ENCODE results near the gene GALNT9.

Gene GALNT9

GRCh38 chr12:132172619-132173018, 156.8 kb downstream of the GALNT9 start:
- no peak for DNase-seq (ENCODE audit: extremely low spot score)
- TF ChIP-seq HDGF (IDR thresholded peaks at IDR 0.05; ENCODE audit: borderline replicate concordance) (no peak), LEF1 (IDR thresholded peaks at IDR 0.05; ENCODE audit: borderline replicate concordance) (no peak), ARNT (IDR thresholded peaks at IDR 0.05) (no peak), CTBP1 (IDR thresholded peaks at IDR 0.05; ENCODE audit: borderline replicate concordance) (no peak), TARDBP (IDR thresholded peaks at IDR 0.05) (no peak), FOXK2 (IDR thresholded peaks at IDR 0.05) (no peak), NFRKB (IDR thresholded peaks at IDR 0.05) (no peak), FOXA1 (IDR thresholded peaks at IDR 0.05) (no peak), BHLHE40 (IDR thresholded peaks at IDR 0.05; ENCODE audit: borderline replicate concordance) (no peak), ELF4 (IDR thresholded peaks at IDR 0.05) (no peak), SP1 (IDR thresholded peaks at IDR 0.05) (no peak), SUZ12 (IDR thresholded peaks at IDR 0.05) (no peak), FOXM1 (IDR thresholded peaks at IDR 0.05; ENCODE audit: borderline replicate concordance) (no peak), L3MBTL2 (conservative IDR thresholded peaks at IDR 0.05) (no peak)
- ChIA-PET POLR2A (no interaction called here), CTCF (no interaction called here)

- TF ChIP-seq FOXA1 (IDR thresholded peaks at IDR 0.05): no peak
- no peak for TF ChIP-seq PKNOX1 (IDR thresholded peaks at IDR 0.05)
- TF ChIP-seq HDGF (IDR thresholded peaks at IDR 0.05; ENCODE audit: borderline replicate concordance): no peak
- TF ChIP-seq L3MBTL2 (conservative IDR thresholded peaks at IDR 0.05): no peak
- TF ChIP-seq BHLHE40 (IDR thresholded peaks at IDR 0.05; ENCODE audit: borderline replicate concordance): no peak
- no peak for TF ChIP-seq LEF1 (IDR thresholded peaks at IDR 0.05; ENCODE audit: borderline replicate concordance)
- no peak for TF ChIP-seq ARNT (IDR thresholded peaks at IDR 0.05)
- no peak for TF ChIP-seq TARDBP (IDR thresholded peaks at IDR 0.05)
- no peak for TF ChIP-seq SUZ12 (IDR thresholded peaks at IDR 0.05)
- no peak for TF ChIP-seq SP1 (IDR thresholded peaks at IDR 0.05)
- TF ChIP-seq CTBP1 (IDR thresholded peaks at IDR 0.05; ENCODE audit: borderline replicate concordance): no peak
- TF ChIP-seq NFRKB (IDR thresholded peaks at IDR 0.05): no peak
- no peak for TF ChIP-seq FOXK2 (IDR thresholded peaks at IDR 0.05)
- TF ChIP-seq FOXM1 (IDR thresholded peaks at IDR 0.05; ENCODE audit: borderline replicate concordance): no peak
- no peak for TF ChIP-seq ELF4 (IDR thresholded peaks at IDR 0.05)
- TF ChIP-seq ZNF384 (IDR thresholded peaks at IDR 0.05): no peak
- ChIA-PET POLR2A (no interaction called here), CTCF (no interaction called here)
- DNase-seq (ENCODE audit: extremely low spot score): no peak
Measured at GRCh38 chr12:132171968-132172521, 157.3 kb downstream of the GALNT9 start.

- ChIA-PET POLR2A (no interaction called here), CTCF (no interaction called here)
- TF ChIP-seq TARDBP (IDR thresholded peaks at IDR 0.05): no peak
- no peak for DNase-seq (ENCODE audit: extremely low spot score)
Measured at GRCh38 chr12:132171293-132171967, 158.0 kb downstream of the GALNT9 start.

GRCh38 chr12:132170637-132171292, 158.6 kb downstream of the GALNT9 start:
- ChIA-PET CTCF (no interaction called here), POLR2A (no interaction called here)
- TF ChIP-seq FOXA1 (IDR thresholded peaks at IDR 0.05): no peak
- TF ChIP-seq FOXK2 (IDR thresholded peaks at IDR 0.05): no peak
- TF ChIP-seq ELF4 (IDR thresholded peaks at IDR 0.05): no peak
- no peak for TF ChIP-seq CTBP1 (IDR thresholded peaks at IDR 0.05; ENCODE audit: borderline replicate concordance)
- no peak for TF ChIP-seq LEF1 (IDR thresholded peaks at IDR 0.05; ENCODE audit: borderline replicate concordance)
- no peak for TF ChIP-seq L3MBTL2 (conservative IDR thresholded peaks at IDR 0.05)
- no peak for TF ChIP-seq ZNF384 (IDR thresholded peaks at IDR 0.05)
- TF ChIP-seq TARDBP (IDR thresholded peaks at IDR 0.05): no peak
- DNase-seq (ENCODE audit: extremely low spot score): no peak

GRCh38 chr12:132170094-132170636, 159.2 kb downstream of the GALNT9 start:
- DNase-seq (ENCODE audit: extremely low spot score): no peak
- ChIA-PET CTCF (no interaction called here), POLR2A (no interaction called here)
- no peak for TF ChIP-seq TARDBP (IDR thresholded peaks at IDR 0.05)
- peak; percentile 75 for TF ChIP-seq PKNOX1 (IDR thresholded peaks at IDR 0.05)
- TF ChIP-seq L3MBTL2 (conservative IDR thresholded peaks at IDR 0.05): no peak

- CTCF ChIA-PET: no interaction called here
- no peak for TF ChIP-seq LEF1 (IDR thresholded peaks at IDR 0.05; ENCODE audit: borderline replicate concordance)
- TF ChIP-seq TARDBP (IDR thresholded peaks at IDR 0.05): no peak
- no peak for TF ChIP-seq FOXK2 (IDR thresholded peaks at IDR 0.05)
- no peak for TF ChIP-seq SUZ12 (IDR thresholded peaks at IDR 0.05)
- TF ChIP-seq SP1 (IDR thresholded peaks at IDR 0.05): no peak
- TF ChIP-seq ELF4 (IDR thresholded peaks at IDR 0.05): no peak
- no peak for TF ChIP-seq FOXM1 (IDR thresholded peaks at IDR 0.05; ENCODE audit: borderline replicate concordance)
- no peak for TF ChIP-seq ARNT (IDR thresholded peaks at IDR 0.05)
- TF ChIP-seq PKNOX1 (IDR thresholded peaks at IDR 0.05): no peak
- TF ChIP-seq HDGF (IDR thresholded peaks at IDR 0.05; ENCODE audit: borderline replicate concordance): no peak
- no peak for TF ChIP-seq ZNF384 (IDR thresholded peaks at IDR 0.05)
- TF ChIP-seq FOXA1 (IDR thresholded peaks at IDR 0.05): no peak
- POLR2A ChIA-PET: no interaction called here
- DNase-seq (ENCODE audit: extremely low spot score): no peak
Measured at GRCh38 chr12:132169376-132169775, 160.0 kb downstream of the GALNT9 start.

All from HEK293T (cell line).